HG03460 (cell line): Measurements from ENCODE around the gene CABP4.

Experiments used
- ATAC-seq: cut with Tn5 transposase; IDR thresholded peaks from one replicate; pipeline ENCODE4 v1.9.1; 2021; ENCODE audit not compliant: unreplicated experiment

The CABP4 gene

GRCh38 chr11:67494371-67495233, 39.4 kb downstream of the CABP4 start:
- no peak for ATAC-seq

GRCh38 chr11:67495234-67496005, 40.3 kb downstream of the CABP4 start:
- no peak for ATAC-seq

- ATAC-seq: no peak
Measured at GRCh38 chr11:67496113-67496512, 41.0 kb downstream of the CABP4 start.

GRCh38 chr11:67497656-67498291, 42.6 kb downstream of the CABP4 start:
- no peak for ATAC-seq

- no peak for ATAC-seq
Measured at GRCh38 chr11:67498544-67498972, 43.4 kb downstream of the CABP4 start.

GRCh38 chr11:67499808-67500483, 44.8 kb downstream of the CABP4 start:
- no peak for ATAC-seq

- ATAC-seq: no peak
Measured at GRCh38 chr11:67500484-67500821, 45.3 kb downstream of the CABP4 start.

GRCh38 chr11:67500831-67501715, 45.9 kb downstream of the CABP4 start:
- no peak for ATAC-seq

- no peak for ATAC-seq
Measured at GRCh38 chr11:67501854-67502253, 46.7 kb downstream of the CABP4 start.

- ATAC-seq: no peak
Measured at GRCh38 chr11:67502328-67502979, 47.3 kb downstream of the CABP4 start.

- ATAC-seq: no peak
Measured at GRCh38 chr11:67503119-67504004, 48.2 kb downstream of the CABP4 start.

- ATAC-seq: no peak
Measured at GRCh38 chr11:67504005-67504949, 49.1 kb downstream of the CABP4 start.

GRCh38 chr11:67504950-67505581, 49.9 kb downstream of the CABP4 start, which contains the start of gene PITPNM1:
Gene PITPNM1 (minus strand): TSS chr11:67505363. CDS start chr11:67504180, 1,183 bp downstream.
- no peak for ATAC-seq

GRCh38 chr11:67505605-67506396, 50.6 kb downstream of the CABP4 start:
- no peak for ATAC-seq

GRCh38 chr11:67506426-67507051, 51.4 kb downstream of the CABP4 start:
- ATAC-seq: no peak
